ENCODE data around the gene GRM4. TPM values are rescaled to one million over a fixed set of nuclear protein-coding genes. Genes with fewer than 3 reads are reported as not detected.
A peak's percentile ranks its signal among the peaks of the same experiment; 100 is the strongest.

The GRM4 gene
- total RNA-seq, 2 donors from 2014 or later, result not detected

DNA sequence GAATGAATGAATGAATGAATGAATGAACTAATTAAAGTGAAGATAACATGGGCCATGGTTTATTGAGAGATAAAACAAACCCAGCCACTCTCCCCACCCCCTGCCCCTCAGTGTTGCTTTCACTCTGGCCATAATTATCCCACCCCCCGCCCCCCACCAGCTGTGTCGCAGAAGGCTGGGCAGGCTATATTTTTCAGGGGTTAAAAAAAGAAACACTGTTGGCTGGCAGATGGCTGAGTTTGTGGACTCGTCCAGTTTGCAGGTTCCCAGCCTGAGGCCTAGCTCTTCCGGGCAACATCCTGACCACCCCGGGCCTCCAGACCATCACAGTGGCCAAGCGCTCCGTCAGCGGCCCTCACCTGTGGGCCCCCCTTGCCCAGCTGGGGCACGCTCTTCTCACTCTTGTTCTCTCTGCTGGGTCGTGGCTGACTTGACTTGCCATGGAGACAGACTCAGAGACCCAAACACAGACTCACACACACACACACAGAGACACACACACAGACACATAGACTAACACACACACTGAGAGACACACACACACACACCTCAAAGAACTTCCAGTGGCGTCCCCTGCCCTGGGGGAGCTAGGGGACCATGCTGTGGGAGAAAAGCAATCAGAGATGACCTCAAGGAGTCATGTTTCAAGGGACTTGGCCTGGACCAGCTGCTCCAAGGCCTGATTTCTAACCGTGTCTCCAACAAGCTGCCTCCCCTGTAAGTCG is 2.2 kb upstream of the GRM4 start:
- Histone ChIP-seq H3K4me1 (ENCODE audit: control insufficient read depth in 1 of 2, low read depth in 2 of 2) (peaks cover 14 to 28% of the 10 kb centered on the region in 2 donors), H3K27ac (no peak overlapping the region), H3K27me3 (replicated peaks; ENCODE audit: insufficient read depth) (peaks cover 17% of the 10 kb centered on the region), H3K9me3 (no peaks in the 10 kb centered on the region), H3K4me3 (no peak overlapping the region), H3K36me3 (no peaks in the 10 kb centered on the region)
- ATAC-seq (ENCODE audit: insufficient number of reproducible peaks, low FRiP score, low read depth) (no peak), DNase-seq (ENCODE audit: low spot score) (no peak)
- no peak for TF ChIP-seq CTCF (IDR thresholded peaks at IDR 0.05)

DNA sequence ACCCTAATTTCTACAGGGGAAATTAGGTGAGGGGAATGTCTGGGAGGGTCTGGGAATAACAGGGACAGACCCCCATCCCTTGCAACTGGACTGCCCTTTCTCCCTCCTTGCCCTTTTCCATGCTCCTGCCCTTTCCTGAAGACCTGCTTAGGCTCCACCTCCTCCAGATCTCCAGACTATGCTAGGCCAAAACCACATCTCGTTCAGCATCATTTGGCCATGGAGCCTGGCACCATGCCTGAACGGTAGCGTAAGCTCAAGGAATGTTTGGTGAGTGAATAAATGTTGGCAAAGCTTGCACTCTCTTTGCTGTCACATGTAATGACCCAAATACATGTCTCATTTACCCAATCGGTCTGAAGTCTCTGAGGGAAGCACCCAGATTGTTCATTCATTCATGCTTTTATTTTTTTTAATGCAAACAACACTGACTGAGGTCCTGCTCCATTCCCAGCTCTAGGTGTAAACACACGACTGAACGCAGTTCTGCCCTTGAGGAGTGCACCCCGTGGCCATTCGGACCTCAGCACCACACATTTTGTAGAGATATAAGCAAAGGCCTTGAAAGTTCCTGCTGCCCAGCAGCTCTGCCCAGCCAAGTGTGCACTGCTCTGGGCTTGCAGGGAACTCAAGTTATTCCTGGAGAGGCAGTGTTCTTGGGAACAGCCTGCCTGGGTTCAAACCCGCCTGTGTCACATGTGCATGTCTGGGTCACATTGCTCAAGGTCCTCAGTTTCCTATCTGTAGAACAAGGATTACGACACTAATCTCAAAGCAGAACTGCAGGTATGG is 1.1 kb upstream of the GRM4 start:
- no peaks in the 10 kb centered on the region for H3K36me3 ChIP-seq
- ATAC-seq (ENCODE audit: insufficient number of reproducible peaks, low FRiP score, low read depth) (no peak), DNase-seq (ENCODE audit: low spot score) (no peak)
- no peak overlapping the region for H3K27ac ChIP-seq
- no peak overlapping the region for H3K4me3 ChIP-seq
- no peak for TF ChIP-seq CTCF (IDR thresholded peaks at IDR 0.05)
- peaks cover 14 to 29% of the 10 kb centered on the region in 2 donors for H3K4me1 ChIP-seq (ENCODE audit: control insufficient read depth in 1 of 2, low read depth in 2 of 2)
- H3K27me3 ChIP-seq (replicated peaks; ENCODE audit: insufficient read depth), result peaks cover 20% of the 10 kb centered on the region
- H3K9me3 ChIP-seq, result no peaks in the 10 kb centered on the region

DNA sequence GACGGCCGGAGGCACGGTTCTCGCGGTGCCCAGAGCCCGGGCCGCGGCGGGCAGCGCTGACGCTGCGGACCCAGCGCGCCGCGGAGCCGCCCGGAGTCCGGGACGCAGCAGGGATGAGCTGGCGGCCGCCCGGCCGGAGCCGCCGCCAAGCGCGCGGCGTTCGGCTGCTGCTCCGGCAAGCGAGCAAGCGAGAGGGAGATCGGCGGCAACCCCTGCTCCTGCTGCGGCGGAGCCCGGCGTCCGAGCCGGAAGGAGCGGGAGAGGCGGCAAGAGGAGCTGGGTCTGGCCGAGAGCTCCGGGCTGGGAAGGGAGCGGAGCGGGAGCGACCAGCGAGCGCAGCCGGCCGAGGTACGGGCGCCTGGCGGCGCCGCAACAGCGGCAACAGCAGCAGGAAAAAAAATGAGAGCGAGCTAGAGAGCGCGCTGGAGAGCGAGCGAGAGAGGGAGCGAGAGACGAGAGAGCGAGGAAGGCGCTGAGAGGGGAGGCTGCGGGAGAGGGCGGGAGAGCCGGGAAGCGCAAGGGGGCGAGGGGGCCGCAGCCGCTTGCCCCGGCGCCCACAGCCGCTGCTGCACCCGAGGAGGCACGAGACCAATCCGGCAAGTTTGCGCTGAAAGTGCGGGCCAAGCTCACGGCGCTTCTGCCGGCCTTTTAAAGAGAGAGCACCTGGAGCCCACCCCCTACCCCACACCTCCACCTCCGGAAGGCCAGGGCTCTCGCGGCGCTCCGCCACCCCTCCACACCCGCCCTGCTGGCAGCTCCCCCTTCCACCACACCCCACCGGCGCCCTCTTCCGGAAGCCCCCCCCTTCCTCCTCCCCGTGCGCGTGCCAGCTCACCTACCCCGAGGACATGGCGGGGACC is 496 bp downstream of the GRM4 start:
- DNase-seq (ENCODE audit: low spot score) (no peak), ATAC-seq (ENCODE audit: insufficient number of reproducible peaks, low FRiP score, low read depth) (no peak)
- Histone ChIP-seq H3K4me3 (peak overlapping the region; percentile 67), H3K36me3 (no peaks in the 10 kb centered on the region), H3K9me3 (no peaks in the 10 kb centered on the region), H3K27ac (no peak overlapping the region), H3K4me1 (ENCODE audit: control insufficient read depth in 1 of 2, low read depth in 2 of 2) (peaks cover 14 to 29% of the 10 kb centered on the region in 2 donors), H3K27me3 (replicated peaks; ENCODE audit: insufficient read depth) (peaks cover 29% of the 10 kb centered on the region)
- TF ChIP-seq CTCF (IDR thresholded peaks at IDR 0.05), result no peak

DNA sequence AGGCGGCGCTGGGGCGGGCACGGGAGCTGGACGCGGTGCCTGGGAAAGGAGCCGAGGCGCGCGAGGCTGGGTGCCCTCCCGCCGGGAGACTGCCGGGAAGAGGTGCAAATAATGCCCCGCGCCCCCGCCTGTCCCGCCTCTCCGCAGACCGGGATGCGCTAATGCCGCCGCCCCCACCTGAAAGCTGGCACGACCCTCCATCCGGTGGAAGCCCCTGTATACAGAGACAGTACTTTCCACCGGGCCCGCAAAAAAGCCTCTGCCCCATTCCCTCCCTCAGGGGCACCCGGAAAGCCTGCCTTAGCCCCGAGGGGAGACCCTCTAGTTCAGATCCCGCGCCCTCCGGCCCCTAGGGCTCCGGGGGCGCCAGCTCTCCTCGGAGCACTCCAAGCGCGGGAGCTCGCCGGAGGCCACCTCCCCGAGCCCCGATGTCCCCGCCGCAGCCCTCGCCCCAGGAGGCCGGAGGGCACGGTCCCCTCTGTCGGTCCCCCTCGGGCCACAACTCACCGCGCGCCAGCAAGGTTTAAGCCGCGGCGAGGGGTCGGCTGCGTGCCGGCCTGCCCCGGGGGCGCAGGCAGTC is 1.2 kb downstream of the GRM4 start:
- H3K27ac ChIP-seq, result no peak overlapping the region
- peaks cover 14 to 29% of the 10 kb centered on the region in 2 donors for H3K4me1 ChIP-seq (ENCODE audit: control insufficient read depth in 1 of 2, low read depth in 2 of 2)
- ATAC-seq (ENCODE audit: insufficient number of reproducible peaks, low FRiP score, low read depth) (no peak), DNase-seq (ENCODE audit: low spot score) (no peak)
- no peaks in the 10 kb centered on the region for H3K36me3 ChIP-seq
- no peaks in the 10 kb centered on the region for H3K9me3 ChIP-seq
- no peak for TF ChIP-seq CTCF (IDR thresholded peaks at IDR 0.05)
- H3K4me3 ChIP-seq, result peak overlapping the region; percentile 67
- H3K27me3 ChIP-seq (replicated peaks; ENCODE audit: insufficient read depth), result peaks cover 30% of the 10 kb centered on the region

Measured in thoracic aorta (tissue), 2 donors.